Measurements from ENCODE around the gene SYNRG.

SYNRG gene

GRCh38 chr17:37493249-37494027, 115.8 kb downstream of the SYNRG start:
- FAIRE-seq, result no peak
- no peak for DNase-seq (ENCODE audit: insufficient read length, low spot score)
- TF ChIP-seq POLR2AphosphoS5 (IDR thresholded peaks at IDR 0.05; ENCODE audit: low read depth, low read length) (no peak), POU2F2 (IDR thresholded peaks at IDR 0.05; ENCODE audit: low read depth, low read length) (no peak), TAF1 (IDR thresholded peaks at IDR 0.05; ENCODE audit: low read depth, low read length) (no peak), POLR2A (IDR thresholded peaks at IDR 0.05; ENCODE audit: low read depth, low read length) (no peak), SPI1 (IDR thresholded peaks at IDR 0.05; ENCODE audit: low read depth, low read length) (no peak), PAX5 (IDR thresholded peaks at IDR 0.05; ENCODE audit: insufficient read depth, low read length, severe bottlenecking) (no peak)

GRCh38 chr17:37492167-37492566, 117.1 kb downstream of the SYNRG start:
- TF ChIP-seq POU2F2 (IDR thresholded peaks at IDR 0.05; ENCODE audit: low read depth, low read length) (no peak), PAX5 (IDR thresholded peaks at IDR 0.05; ENCODE audit: insufficient read depth, low read length, severe bottlenecking) (no peak), POLR2A (IDR thresholded peaks at IDR 0.05; ENCODE audit: low read depth, low read length) (no peak), TAF1 (IDR thresholded peaks at IDR 0.05; ENCODE audit: low read depth, low read length) (no peak), POLR2AphosphoS5 (IDR thresholded peaks at IDR 0.05; ENCODE audit: low read depth, low read length) (no peak), SPI1 (IDR thresholded peaks at IDR 0.05; ENCODE audit: low read depth, low read length) (no peak)
- FAIRE-seq (no peak), DNase-seq (ENCODE audit: insufficient read length, low spot score) (no peak)

- DNase-seq (ENCODE audit: insufficient read length, low spot score) (no peak), FAIRE-seq (no peak)
- TF ChIP-seq TAF1 (IDR thresholded peaks at IDR 0.05; ENCODE audit: low read depth, low read length) (no peak), SPI1 (IDR thresholded peaks at IDR 0.05; ENCODE audit: low read depth, low read length) (no peak), POLR2A (IDR thresholded peaks at IDR 0.05; ENCODE audit: low read depth, low read length) (no peak), PAX5 (IDR thresholded peaks at IDR 0.05; ENCODE audit: insufficient read depth, low read length, severe bottlenecking) (no peak), POU2F2 (IDR thresholded peaks at IDR 0.05; ENCODE audit: low read depth, low read length) (no peak), POLR2AphosphoS5 (IDR thresholded peaks at IDR 0.05; ENCODE audit: low read depth, low read length) (no peak)
Observed at GRCh38 chr17:37490638-37491614, 118.3 kb downstream of the SYNRG start.

- FAIRE-seq (no peak), DNase-seq (ENCODE audit: insufficient read length, low spot score) (peak; percentile 52)
- TF ChIP-seq TAF1 (IDR thresholded peaks at IDR 0.05; ENCODE audit: low read depth, low read length) (no peak), POU2F2 (IDR thresholded peaks at IDR 0.05; ENCODE audit: low read depth, low read length) (0 out of 2 replicates have a peak, but pooled peaks have one; percentile 14), PAX5 (IDR thresholded peaks at IDR 0.05; ENCODE audit: insufficient read depth, low read length, severe bottlenecking) (no peak), POLR2A (IDR thresholded peaks at IDR 0.05; ENCODE audit: low read depth, low read length) (no peak), SPI1 (IDR thresholded peaks at IDR 0.05; ENCODE audit: low read depth, low read length) (no peak), POLR2AphosphoS5 (IDR thresholded peaks at IDR 0.05; ENCODE audit: low read depth, low read length) (no peak)
Observed at GRCh38 chr17:37490022-37490587, 119.1 kb downstream of the SYNRG start.

GRCh38 chr17:37489197-37490001, 119.8 kb downstream of the SYNRG start, which contains the start of gene DUSP14:
DUSP14 (plus strand) TSS chr17:37489891; CDS start chr17:37512273, 22,382 bp downstream.
- DNase-seq (ENCODE audit: insufficient read length, low spot score), result peak; percentile 89
- no peak for FAIRE-seq
- TF ChIP-seq TAF1 (IDR thresholded peaks at IDR 0.05; ENCODE audit: low read depth, low read length) (peak; percentile 29; the same call in 1 of the 2 replicates), POU2F2 (IDR thresholded peaks at IDR 0.05; ENCODE audit: low read depth, low read length) (no peak), POLR2A (IDR thresholded peaks at IDR 0.05; ENCODE audit: low read depth, low read length) (peak; percentile 71), PAX5 (IDR thresholded peaks at IDR 0.05; ENCODE audit: insufficient read depth, low read length, severe bottlenecking) (no peak), POLR2AphosphoS5 (IDR thresholded peaks at IDR 0.05; ENCODE audit: low read depth, low read length) (peak; percentile 71)

- FAIRE-seq, result no peak
Observed at GRCh38 chr17:37488607-37489196, 120.5 kb downstream of the SYNRG start.

GRCh38 chr17:37488009-37488604, 121.1 kb downstream of the SYNRG start:
- no peak for FAIRE-seq
- DNase-seq (ENCODE audit: insufficient read length, low spot score), result no peak
- no peak for TF ChIP-seq TAF1 (IDR thresholded peaks at IDR 0.05; ENCODE audit: low read depth, low read length)
- TF ChIP-seq POLR2AphosphoS5 (IDR thresholded peaks at IDR 0.05; ENCODE audit: low read depth, low read length), result no peak
- no peak for TF ChIP-seq PAX5 (IDR thresholded peaks at IDR 0.05; ENCODE audit: insufficient read depth, low read length, severe bottlenecking)
- TF ChIP-seq POU2F2 (IDR thresholded peaks at IDR 0.05; ENCODE audit: low read depth, low read length), result no peak
- no peak for TF ChIP-seq SPI1 (IDR thresholded peaks at IDR 0.05; ENCODE audit: low read depth, low read length)

More at GRCh38 chr17:37488607-37489196, 120.5 kb downstream of the SYNRG start:
- TF ChIP-seq POU2F2 (IDR thresholded peaks at IDR 0.05; ENCODE audit: low read depth, low read length) (peak; percentile 56), POLR2A (IDR thresholded peaks at IDR 0.05; ENCODE audit: low read depth, low read length) (peak; percentile 21; the same call in 1 of the 2 replicates), PAX5 (IDR thresholded peaks at IDR 0.05; ENCODE audit: insufficient read depth, low read length, severe bottlenecking) (no peak), POLR2AphosphoS5 (IDR thresholded peaks at IDR 0.05; ENCODE audit: low read depth, low read length) (no peak), TAF1 (IDR thresholded peaks at IDR 0.05; ENCODE audit: low read depth, low read length) (0 out of 2 replicates have a peak, but pooled peaks have one; percentile 49), SPI1 (IDR thresholded peaks at IDR 0.05; ENCODE audit: low read depth, low read length) (peak; percentile 57)
- DNase-seq (ENCODE audit: insufficient read length, low spot score), result peak; percentile 24

Data from GM12891 (cell line).